Testis (tissue), 2 donors: Measurements from ENCODE around the gene NPAS3.

Experiments
- POLR2A ChIP-seq: fragments of 450-650 bp; IDR thresholded peaks from one replicate; pipeline ENCODE4 v1.6.1; 2017; ENCODE audit warnings: antibody characterized with exemption, mild to moderate bottlenecking, moderate library complexity
- TF ChIP-seq, protein P1 (sequence below), 3 experiments: fragments of 450-650 bp in 2 of 3; fragments of 200-600 bp in 1 of 3; sonication (generic) in 1 of 3; IDR thresholded peaks; one replicate each; pipeline ENCODE4 v1.5.1; 2016 to 2019; ENCODE audit warnings: antibody characterized with exemption in 3 of 3, mild to moderate bottlenecking in 2 of 3, moderate library complexity in 1 of 3

GRCh38 chr14:33679025-33679424 is 740.3 kb downstream of the NPAS3 start:
- no peak for TF ChIP-seq POLR2A
- TF ChIP-seq, protein P1, sequence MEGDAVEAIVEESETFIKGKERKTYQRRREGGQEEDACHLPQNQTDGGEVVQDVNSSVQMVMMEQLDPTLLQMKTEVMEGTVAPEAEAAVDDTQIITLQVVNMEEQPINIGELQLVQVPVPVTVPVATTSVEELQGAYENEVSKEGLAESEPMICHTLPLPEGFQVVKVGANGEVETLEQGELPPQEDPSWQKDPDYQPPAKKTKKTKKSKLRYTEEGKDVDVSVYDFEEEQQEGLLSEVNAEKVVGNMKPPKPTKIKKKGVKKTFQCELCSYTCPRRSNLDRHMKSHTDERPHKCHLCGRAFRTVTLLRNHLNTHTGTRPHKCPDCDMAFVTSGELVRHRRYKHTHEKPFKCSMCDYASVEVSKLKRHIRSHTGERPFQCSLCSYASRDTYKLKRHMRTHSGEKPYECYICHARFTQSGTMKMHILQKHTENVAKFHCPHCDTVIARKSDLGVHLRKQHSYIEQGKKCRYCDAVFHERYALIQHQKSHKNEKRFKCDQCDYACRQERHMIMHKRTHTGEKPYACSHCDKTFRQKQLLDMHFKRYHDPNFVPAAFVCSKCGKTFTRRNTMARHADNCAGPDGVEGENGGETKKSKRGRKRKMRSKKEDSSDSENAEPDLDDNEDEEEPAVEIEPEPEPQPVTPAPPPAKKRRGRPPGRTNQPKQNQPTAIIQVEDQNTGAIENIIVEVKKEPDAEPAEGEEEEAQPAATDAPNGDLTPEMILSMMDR (IDR thresholded peaks at IDR 0.05), result no peak
